ENCODE measurements around the gene CHRNB4. TPM values are rescaled to one million over a fixed set of nuclear protein-coding genes. Genes with fewer than 3 reads are reported as not detected.
A peak's percentile ranks its signal among the peaks of the same experiment; 100 is the strongest.

Gene CHRNB4
- total RNA-seq (1 to 10 TPM in 1 of 7 donors, under 1 TPM in 6; 0.17 to 1.1 (median 0.28) TPM), polyA plus RNA-seq (under 1 TPM; 0.07 to 0.22 (median 0.12) TPM)
- long read RNA-seq, donor 1, partial matches to known transcripts, result 0 of 2 reads
- long read RNA-seq, donor 1, other reads (novel, unspliced or antisense), result 0 of 2 reads
- long read RNA-seq, donor 2, partial matches to known transcripts, result 0 of 1 reads
- long read RNA-seq, donor 2, other reads (novel, unspliced or antisense), result 0 of 1 reads

GRCh38 chr15:78641102-78641748 lies at the start of gene CHRNB4:
Gene CHRNB4 (minus strand): TSS chr15:78641210. CDS start chr15:78641133, 77 bp downstream.
- H3K4me1 ChIP-seq, result peaks cover 0 to 19% (median 14%) of the 10 kb centered on the region in 6 donors
- 16 to 44% (median 18%) methylated on average over 20 to 47 of the region's 47 CpGs for WGBS, 5 donors
- no peak within 1 kb of the TSS for H3K27ac ChIP-seq
- H3K4me3 ChIP-seq, result peak within 1 kb of the TSS; percentile 22 to 68 (median 29)
- no peak for TF ChIP-seq POLR2A (IDR thresholded peaks at IDR 0.05)
- TF ChIP-seq CTCF (IDR thresholded peaks at IDR 0.05 in 8 of 11, conservative IDR thresholded peaks at IDR 0.05 in 3 of 11), result no peak
- TF ChIP-seq POLR2AphosphoS5 (IDR thresholded peaks at IDR 0.05), result no peak
- no peaks in the 10 kb centered on the region for H3K9me3 ChIP-seq
- no peaks in the 10 kb centered on the region for H3K36me3 ChIP-seq
- DNase-seq, result no peak
- peaks cover 0 to 24% (median 10%) of the 10 kb centered on the region in 7 donors for H3K27me3 ChIP-seq (replicated peaks in 1 of 7)
- intact Hi-C loops (cut with DNase I; ENCODE audit: low total_unique reads), result no loop called here

GRCh38 chr15:78689626-78690025 lies 48.6 kb upstream of the CHRNB4 start:
- no peak for DNase-seq
- Histone ChIP-seq H3K4me3 (no peak overlapping the region), H3K27ac (no peak overlapping the region), H3K27me3 (replicated peaks in 1 of 7) (no peaks in the 10 kb centered on the region), H3K4me1 (peaks cover 0 to 25% (median 11%) of the 10 kb centered on the region in 6 donors), H3K9me3 (no peaks in the 10 kb centered on the region), H3K36me3 (no peaks in the 10 kb centered on the region)
- intact Hi-C loops (cut with DNase I; ENCODE audit: low total_unique reads), result no loop called here
- TF ChIP-seq CTCF (IDR thresholded peaks at IDR 0.05 in 8 of 11, conservative IDR thresholded peaks at IDR 0.05 in 3 of 11) (no peak), POLR2AphosphoS5 (IDR thresholded peaks at IDR 0.05) (no peak), POLR2A (IDR thresholded peaks at IDR 0.05) (no peak)

GRCh38 chr15:78685925-78686324 lies 44.9 kb upstream of the CHRNB4 start:
- WGBS, 5 donors, result 77 to 88% (median 83%) methylated on average over 8 of the region's 8 CpGs
- Histone ChIP-seq H3K27me3 (replicated peaks in 1 of 7) (no peaks in the 10 kb centered on the region), H3K36me3 (no peaks in the 10 kb centered on the region), H3K9me3 (no peaks in the 10 kb centered on the region), H3K4me1 (peaks cover 0 to 30% (median 8%) of the 10 kb centered on the region in 6 donors), H3K4me3 (no peak overlapping the region), H3K27ac (peak overlapping the region in 3 of 8 donors; percentile 6 to 15 (median 12))
- TF ChIP-seq POLR2A (IDR thresholded peaks at IDR 0.05), result no peak
- no peak for TF ChIP-seq CTCF (IDR thresholded peaks at IDR 0.05 in 8 of 11, conservative IDR thresholded peaks at IDR 0.05 in 3 of 11)
- no peak for TF ChIP-seq POLR2AphosphoS5 (IDR thresholded peaks at IDR 0.05)
- DNase-seq, result no peak
- intact Hi-C loops (cut with DNase I; ENCODE audit: low total_unique reads), result no loop called here

GRCh38 chr15:78685159-78685921 lies 44.3 kb upstream of the CHRNB4 start:
- Histone ChIP-seq H3K4me3 (no peak overlapping the region), H3K4me1 (peaks cover 0 to 36% (median 8%) of the 10 kb centered on the region in 6 donors), H3K27me3 (replicated peaks in 1 of 7) (no peaks in the 10 kb centered on the region), H3K36me3 (no peaks in the 10 kb centered on the region), H3K9me3 (no peaks in the 10 kb centered on the region), H3K27ac (peak overlapping the region in 3 of 8 donors; percentile 6 to 12 (median 8))
- TF ChIP-seq POLR2AphosphoS5 (IDR thresholded peaks at IDR 0.05) (no peak), CTCF (IDR thresholded peaks at IDR 0.05 in 8 of 11, conservative IDR thresholded peaks at IDR 0.05 in 3 of 11) (no peak), POLR2A (IDR thresholded peaks at IDR 0.05) (no peak)
- intact Hi-C loops (cut with DNase I; ENCODE audit: low total_unique reads), result no loop called here
- peak; percentile 20 for DNase-seq
- 12 to 34% (median 30%) methylated on average over 8 of the region's 8 CpGs for WGBS, 5 donors

Data from spleen (tissue), 13 donors.